ENCODE measurements around the gene ZNF655.

DNA sequence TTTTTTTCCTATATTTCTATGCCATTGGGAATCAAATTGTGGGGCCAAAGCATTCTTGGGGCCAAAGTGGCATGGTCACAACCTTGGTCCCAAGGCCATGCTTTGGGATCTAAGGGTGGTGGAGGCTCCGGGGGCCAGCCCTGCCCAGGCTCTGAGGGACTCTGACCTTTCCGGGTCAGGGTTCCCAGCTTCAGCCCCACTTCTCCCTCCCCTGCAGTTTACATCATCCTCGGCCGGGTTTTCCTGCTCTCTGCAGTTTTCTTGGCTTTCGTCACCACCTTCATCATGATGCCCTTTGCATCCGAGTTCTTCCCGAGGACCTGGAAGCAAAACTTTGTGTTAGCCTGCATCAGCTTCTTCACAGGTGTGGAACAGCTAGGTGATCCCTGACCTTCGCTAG lies 48.1 kb downstream of the ZNF655 start:
- TF ChIP-seq, protein P1, sequence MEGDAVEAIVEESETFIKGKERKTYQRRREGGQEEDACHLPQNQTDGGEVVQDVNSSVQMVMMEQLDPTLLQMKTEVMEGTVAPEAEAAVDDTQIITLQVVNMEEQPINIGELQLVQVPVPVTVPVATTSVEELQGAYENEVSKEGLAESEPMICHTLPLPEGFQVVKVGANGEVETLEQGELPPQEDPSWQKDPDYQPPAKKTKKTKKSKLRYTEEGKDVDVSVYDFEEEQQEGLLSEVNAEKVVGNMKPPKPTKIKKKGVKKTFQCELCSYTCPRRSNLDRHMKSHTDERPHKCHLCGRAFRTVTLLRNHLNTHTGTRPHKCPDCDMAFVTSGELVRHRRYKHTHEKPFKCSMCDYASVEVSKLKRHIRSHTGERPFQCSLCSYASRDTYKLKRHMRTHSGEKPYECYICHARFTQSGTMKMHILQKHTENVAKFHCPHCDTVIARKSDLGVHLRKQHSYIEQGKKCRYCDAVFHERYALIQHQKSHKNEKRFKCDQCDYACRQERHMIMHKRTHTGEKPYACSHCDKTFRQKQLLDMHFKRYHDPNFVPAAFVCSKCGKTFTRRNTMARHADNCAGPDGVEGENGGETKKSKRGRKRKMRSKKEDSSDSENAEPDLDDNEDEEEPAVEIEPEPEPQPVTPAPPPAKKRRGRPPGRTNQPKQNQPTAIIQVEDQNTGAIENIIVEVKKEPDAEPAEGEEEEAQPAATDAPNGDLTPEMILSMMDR (IDR thresholded peaks at IDR 0.05; ENCODE audit: low read depth, low read length, poor library complexity, severe bottlenecking), result no peak
- no peak for TF ChIP-seq EZH2phosphoT487 (IDR thresholded peaks at IDR 0.05; ENCODE audit: borderline replicate concordance, low read length)

Data from DOHH2 (cell line).